Hepatocyte (in vitro differentiated cells): Measurements from ENCODE around the gene RDM1.

ENCODE experiments used
- EZH2 ChIP-seq: fragments of 200-600 bp; sonication (generic); IDR thresholded peaks from 2 replicates; pipeline ENCODE4 v1.6.1; 2016; ENCODE audit warnings: antibody characterized with exemption, mild to moderate bottlenecking, borderline replicate concordance
- TF ChIP-seq, protein P1 (sequence below): fragments of 200-600 bp; sonication (generic); IDR thresholded peaks from 2 replicates; pipeline ENCODE4 v1.5.1; 2016; ENCODE audit warnings: antibody characterized with exemption, mild to moderate bottlenecking; ENCODE audit not compliant: poor library complexity

DNA sequence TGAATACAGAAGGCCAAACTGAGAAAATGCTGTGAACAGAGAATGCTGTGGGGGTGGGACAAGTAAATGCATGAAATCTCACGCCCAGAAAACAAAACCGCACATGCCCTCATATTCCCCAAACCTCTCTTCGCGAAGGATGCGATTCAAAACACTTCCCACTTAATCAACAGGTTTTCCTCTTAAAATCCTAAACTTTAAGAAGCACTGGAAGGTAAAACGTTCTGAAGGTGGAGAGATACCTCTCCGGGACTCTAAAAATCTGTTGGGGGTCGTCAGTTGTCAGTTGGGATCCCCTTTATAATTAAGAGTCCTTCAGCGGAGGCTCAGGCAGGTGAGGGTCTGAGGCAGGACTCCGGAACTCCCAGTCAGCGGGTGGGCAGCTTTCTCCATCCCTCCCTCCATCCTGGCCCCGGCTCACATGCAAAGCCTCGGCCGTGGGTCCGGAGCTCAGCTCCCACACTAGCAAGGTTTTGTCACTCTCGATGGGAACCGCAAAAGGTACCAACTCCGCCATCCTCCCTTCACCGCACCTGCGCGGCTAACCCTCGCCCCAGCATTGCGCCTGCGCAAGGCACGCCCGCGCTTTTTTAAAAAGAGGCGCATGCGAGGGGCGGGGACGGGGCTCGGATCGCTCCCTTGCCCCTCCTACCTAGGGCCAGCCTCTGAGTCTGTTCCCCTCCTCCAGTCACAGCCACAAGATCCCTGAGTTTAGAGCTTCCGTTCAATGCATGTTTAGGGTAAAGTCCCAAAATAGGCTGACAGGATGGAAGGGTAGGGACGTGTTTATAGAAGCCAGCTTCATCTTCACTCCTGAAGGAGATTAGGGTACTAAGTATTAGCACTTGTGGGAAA, at the start of gene RDM1:
- TF ChIP-seq, protein P1, sequence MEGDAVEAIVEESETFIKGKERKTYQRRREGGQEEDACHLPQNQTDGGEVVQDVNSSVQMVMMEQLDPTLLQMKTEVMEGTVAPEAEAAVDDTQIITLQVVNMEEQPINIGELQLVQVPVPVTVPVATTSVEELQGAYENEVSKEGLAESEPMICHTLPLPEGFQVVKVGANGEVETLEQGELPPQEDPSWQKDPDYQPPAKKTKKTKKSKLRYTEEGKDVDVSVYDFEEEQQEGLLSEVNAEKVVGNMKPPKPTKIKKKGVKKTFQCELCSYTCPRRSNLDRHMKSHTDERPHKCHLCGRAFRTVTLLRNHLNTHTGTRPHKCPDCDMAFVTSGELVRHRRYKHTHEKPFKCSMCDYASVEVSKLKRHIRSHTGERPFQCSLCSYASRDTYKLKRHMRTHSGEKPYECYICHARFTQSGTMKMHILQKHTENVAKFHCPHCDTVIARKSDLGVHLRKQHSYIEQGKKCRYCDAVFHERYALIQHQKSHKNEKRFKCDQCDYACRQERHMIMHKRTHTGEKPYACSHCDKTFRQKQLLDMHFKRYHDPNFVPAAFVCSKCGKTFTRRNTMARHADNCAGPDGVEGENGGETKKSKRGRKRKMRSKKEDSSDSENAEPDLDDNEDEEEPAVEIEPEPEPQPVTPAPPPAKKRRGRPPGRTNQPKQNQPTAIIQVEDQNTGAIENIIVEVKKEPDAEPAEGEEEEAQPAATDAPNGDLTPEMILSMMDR, result no peak
- TF ChIP-seq EZH2, result no peak
